ENCODE data around the gene CPM.
"Not testable (repeated sequence)": the region's sequence is repeated elsewhere in the genome, so short reads cannot be mapped to it uniquely, and the experiment has no call there.

The CPM gene

DNA sequence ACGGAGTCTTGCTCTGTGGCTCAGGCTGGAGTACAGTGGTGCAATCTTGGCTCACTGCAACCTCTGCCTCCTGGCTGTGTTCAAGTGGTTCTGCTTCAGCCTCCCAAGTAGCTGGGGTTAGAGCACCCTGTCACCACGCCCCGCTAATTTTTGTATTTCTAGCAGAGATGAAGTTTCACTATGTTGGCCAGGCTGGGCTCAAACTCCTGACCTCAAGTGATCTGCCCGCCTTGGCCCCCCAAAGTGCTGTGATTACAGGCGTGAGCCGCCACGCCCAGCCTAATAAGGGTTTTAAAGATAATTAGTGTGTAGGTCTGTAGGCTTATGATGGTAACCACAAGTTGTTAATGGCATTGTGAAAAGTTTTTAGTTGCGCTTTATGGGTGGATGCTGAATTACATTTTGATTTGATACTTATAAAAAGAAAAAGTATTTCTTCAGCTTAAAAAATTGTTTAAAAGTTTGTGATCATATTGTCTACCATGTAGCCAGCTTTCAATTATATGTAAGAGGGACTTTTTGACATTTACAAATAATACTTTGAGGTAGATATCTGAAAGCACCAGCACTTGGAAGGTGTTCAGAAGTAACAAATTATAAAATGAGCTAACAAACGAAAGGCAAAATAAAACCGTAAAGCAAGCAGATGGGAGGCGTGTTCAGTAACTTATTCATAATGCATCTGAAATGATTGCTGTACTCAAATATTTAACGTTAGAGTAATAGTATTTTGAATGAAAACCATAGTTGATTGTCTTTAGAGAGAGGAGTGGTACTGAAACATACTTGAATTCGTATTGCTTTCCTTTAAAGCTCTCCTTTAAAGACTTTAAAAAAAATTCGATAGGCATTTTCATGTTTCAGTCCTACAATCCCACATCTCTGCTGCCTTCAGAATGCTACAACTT lies 87.9 kb downstream of the CPM start:
- no peak for DNase-seq

GRCh38 chr12:68844318-68844745 lies 88.6 kb downstream of the CPM start:
- DNase-seq = no peak

DNA sequence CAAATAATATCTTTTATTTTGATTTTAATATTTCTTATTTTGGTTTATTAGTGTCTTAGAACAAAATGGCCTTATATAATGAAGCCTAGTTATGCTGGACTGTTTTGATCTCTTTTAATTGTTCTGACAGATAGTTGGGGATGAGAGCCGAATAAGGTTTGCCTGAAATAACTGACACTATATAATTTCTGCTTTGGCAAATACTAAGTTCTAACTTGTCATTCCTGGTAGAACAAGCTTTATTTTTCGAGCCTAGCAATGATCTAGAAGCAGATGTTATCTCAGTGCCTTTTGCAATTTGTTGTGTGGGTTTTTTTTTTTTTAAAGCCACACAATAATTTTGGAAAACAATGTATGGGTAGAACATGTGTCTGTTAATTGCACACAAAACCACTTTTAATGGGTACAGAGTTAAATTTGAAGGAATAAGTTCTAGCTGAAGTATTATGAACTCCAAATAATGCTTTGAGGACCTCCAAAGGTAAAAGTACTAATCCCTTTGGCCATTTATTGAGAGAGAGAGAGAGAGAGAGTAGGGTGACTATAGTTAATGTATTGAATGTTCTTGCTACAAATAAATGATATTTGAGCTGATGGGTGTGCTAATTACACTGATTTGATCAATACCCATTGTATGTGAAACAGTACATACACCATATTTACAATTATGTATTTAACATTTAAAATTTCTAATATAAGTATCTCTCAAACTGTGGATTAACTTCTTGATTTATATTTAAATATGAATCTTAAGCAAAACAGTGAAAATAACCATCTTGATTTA lies 90.0 kb downstream of the CPM start:
- no peak for DNase-seq

DNA sequence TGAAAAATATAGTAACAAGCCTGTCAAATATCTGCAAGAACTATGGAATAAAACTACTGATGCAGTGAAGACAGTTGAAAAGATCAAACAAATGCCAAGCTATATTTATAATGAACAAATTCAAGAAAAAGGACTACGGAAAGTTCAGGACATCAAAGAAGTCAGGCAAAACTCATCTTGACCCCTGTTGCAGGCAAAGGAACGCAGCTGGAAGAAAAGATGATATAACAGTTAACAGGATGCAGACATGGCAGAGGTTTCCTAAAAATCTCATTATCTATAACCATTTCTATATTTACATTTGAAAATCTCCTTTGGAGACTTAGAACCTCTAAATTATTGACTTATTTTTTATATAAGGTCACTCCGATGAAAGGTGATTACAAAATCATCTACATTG lies 90.8 kb downstream of the CPM start:
- no peak for DNase-seq

- no peak for DNase-seq
Observed at GRCh38 chr12:68841717-68842116, 91.3 kb downstream of the CPM start.

DNA sequence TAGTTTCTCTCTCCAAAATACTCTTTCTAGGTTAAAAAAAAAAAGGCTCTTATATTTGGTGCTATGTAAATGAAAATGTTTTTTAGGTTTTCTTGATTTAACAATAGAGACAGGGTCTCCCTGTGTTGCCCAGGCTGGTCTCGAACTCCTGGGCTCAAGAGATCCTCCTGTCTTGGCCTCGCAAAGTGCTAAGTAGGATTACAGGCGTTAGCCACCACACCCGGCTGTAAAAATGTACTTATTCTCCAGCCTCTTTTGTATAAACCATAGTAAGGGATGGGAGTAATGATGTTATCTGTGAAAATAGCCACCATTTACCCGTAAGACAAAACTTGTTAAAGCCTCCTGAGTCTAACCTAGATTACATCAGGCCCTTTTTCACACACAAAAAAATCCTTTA lies 91.8 kb downstream of the CPM start:
- DNase-seq = not testable (repeated sequence)

DNA sequence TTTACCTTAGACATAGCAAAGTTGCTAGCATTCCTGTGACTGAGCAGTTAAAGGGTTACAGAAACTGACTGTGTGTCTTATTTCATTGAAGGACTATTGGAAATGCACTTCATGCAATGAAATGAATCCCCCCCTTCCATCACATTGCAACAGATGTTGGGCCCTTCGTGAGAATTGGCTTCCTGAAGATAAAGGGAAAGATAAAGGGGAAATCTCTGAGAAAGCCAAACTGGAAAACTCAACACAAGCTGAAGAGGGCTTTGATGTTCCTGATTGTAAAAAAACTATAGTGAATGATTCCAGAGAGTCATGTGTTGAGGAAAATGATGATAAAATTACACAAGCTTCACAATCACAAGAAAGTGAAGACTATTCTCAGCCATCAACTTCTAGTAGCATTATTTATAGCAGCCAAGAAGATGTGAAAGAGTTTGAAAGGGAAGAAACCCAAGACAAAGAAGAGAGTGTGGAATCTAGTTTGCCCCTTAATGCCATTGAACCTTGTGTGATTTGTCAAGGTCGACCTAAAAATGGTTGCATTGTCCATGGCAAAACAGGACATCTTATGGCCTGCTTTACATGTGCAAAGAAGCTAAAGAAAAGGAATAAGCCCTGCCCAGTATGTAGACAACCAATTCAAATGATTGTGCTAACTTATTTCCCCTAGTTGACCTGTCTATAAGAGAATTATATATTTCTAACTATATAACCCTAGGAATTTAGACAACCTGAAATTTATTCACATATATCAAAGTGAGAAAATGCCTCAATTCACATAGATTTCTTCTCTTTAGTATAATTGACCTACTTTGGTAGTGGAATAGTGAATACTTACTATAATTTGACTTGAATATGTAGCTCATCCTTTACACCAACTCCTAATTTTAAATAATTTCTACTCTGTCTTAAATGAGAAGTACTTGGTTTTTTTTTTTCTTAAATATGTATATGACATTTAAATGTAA lies 93.5 kb downstream of the CPM start:
- no peak for DNase-seq

GRCh38 chr12:68838046-68838886 lies 94.7 kb downstream of the CPM start:
- DNase-seq = no peak

DNA sequence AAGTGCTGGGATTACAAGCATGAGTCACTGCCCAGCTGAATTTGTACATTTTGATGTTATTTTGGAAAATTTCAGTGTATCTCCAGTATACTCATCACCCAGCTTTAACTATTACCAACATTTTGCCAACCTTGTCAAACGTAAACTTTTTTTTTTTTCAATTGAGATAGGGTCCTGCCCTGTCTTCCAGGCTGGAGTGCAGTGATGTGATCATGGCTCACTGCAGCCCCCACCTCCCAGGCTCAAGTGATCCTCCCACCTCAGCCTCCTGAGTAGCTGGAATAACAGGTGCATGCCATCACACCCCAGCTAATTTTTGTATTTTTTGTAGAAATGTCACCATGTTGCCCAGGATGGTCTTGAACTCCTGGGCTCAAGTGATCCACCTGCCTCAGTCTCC lies 95.8 kb downstream of the CPM start:
- no peak for DNase-seq

- DNase-seq = no peak
Observed at GRCh38 chr12:68835333-68835908, 97.5 kb downstream of the CPM start.

DNA sequence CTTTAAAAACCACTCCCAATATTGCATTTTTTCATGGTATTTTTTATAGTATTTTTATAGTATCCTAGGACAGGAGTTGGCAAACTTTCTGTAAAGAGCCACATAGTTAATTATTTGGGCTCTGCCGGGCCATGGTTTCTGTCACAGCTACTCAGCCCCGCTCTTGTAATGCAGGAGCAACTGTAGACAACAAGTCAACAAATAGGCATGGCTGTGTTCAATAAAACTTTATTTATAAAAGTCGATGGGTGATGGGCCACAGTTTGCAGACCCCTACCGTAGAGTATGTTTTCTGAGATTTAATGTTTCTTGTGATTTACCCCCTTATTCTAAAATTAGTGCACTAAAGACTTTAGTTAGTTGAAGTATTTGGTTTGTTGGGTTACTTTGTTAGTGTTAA lies 99.5 kb downstream of the CPM start:
- DNase-seq = no peak

DNA sequence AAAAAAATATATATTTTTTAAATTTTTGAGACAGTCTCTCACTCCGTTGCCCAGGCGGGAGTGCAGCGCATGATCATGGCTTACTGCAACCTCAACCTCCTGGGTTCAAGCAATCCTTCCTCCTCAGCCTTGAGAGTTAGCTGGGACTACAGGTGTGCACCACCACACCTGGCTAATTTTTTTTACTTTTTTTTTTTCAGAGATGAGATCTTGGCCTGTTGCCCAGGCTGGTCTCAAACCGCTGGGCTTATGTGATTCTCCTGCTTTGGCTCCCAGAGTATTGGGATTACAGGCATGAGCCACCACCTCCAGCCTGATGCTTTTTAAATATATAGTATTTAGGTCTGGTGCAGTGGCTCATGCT lies 100.5 kb downstream of the CPM start:
- no peak for DNase-seq

DNA sequence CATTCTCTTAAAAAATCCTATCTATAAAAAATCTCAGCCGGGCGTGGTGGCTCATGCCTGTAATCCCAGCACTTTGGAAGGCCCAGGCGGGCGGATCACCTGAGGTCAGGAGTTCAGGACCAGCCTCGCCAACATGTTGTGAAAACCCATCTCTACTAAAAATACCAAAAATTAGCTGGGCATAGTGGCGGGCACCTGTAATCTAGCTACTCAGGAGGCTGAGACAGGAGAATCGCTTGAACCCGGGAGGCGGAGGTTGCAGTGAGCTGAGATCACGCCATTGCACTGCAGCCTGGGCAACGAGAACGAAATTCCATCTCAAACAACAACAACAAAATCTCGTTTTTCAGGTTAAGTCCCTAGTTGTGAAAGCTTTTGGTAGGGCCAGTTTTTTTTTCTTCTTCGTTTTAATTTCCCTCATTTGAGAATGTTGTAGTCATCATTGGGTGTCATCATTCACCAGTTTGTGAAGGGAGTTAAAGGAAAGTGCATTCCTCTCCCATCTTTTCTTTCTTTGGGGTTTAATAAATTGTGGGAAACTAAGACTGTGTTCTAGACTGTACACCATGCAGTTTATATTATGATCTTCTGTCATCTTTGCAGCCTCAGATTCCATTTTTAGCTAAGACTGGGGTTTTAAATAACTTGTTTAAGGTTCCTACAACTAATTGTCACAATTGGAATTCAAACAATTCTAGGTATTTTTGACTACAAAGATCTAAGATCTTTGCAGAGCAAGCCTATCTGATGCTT lies 101.0 kb downstream of the CPM start:
- no peak for DNase-seq

DNA sequence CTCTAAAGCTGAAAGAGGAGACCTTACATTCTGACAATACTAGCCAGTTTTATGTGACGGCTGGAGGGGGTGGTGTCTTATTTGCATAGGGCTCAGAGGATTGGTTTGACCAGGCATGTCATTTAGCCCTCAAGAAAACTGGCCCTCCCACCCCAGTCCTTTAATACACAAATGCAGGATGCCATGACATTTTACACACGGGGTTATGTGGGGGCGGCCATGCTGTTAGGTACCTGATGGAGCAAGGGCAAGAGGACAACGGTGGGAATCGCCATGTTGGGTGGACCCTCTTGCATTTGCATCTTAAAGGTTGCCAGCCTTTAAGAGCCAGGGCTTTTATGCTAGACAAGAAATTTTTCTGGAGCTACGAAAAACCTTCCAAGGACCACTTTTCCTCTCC lies 101.7 kb downstream of the CPM start:
- no peak for DNase-seq

DNA sequence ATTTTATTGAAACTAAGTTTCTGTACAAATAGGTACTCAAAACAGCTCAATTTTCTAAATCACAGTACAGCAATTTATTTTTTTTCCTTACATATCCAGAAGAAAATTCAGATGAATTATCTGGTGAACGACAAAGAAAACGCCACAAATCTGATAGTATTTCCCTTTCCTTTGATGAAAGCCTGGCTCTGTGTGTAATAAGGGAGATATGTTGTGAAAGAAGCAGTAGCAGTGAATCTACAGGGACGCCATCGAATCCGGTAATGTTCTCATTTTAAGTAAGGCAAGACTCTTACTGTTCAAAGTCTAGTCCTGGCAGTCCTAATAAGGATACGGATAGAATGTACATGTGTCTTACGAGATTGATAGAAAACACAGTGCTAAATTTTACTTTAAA lies 104.3 kb downstream of the CPM start:
- no peak for DNase-seq

GRCh38 chr12:68827895-68828671 lies 104.9 kb downstream of the CPM start:
- no peak for DNase-seq

DNA sequence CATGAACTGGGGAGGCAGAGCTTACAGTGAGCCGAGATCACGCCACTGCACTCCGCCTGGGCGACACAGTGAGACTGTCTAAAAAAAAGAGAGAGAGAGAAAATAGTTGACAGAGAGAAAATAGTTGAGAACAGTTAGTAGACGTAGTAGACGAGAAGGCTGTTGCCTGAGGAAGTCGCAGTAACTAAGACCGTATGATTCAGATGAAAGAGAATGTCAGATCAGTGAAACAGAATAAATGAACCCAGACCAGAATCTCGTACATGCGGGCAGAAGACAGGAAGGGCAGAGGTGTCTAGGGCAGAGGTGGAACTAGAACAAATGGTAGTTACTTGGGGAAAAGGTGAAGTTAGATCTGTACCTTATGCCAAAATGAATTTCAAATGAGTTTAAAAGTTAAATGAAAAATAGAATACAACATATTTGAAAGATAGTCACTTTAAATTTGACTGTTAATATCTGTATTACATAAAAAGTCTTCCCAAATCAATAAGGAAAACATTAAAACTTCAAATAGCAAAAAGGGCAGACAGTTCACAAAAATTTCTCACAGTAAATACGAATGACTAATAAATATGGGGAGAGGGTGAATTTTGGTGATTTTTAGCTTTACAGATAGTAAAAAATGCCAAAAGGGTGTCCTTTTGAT lies 107.3 kb downstream of the CPM start:
- DNase-seq = no peak

- DNase-seq = no peak
Observed at GRCh38 chr12:68824597-68825250, 108.2 kb downstream of the CPM start.

- DNase-seq = no peak
Observed at GRCh38 chr12:68824131-68824530, 108.8 kb downstream of the CPM start.

All from activated T-cell treated with anti-CD3 and anti-CD28 coated beads, Interleukin-2, amount 50 U/mL, for 1 hour (primary cell).